HG03095 (cell line): ENCODE measurements around the gene AKT1.

Source experiments
- ATAC-seq: cut with Tn5 transposase; IDR thresholded peaks from one replicate; pipeline ENCODE4 v1.9.1; 2021; ENCODE audit warnings: moderate library complexity; ENCODE audit not compliant: unreplicated experiment

AKT1 gene

GRCh38 chr14:104725772-104726548, 69.6 kb downstream of the AKT1 start:
- ATAC-seq = no peak

GRCh38 chr14:104724981-104725771, 70.4 kb downstream of the AKT1 start:
- no peak for ATAC-seq

GRCh38 chr14:104724407-104724980, 71.1 kb downstream of the AKT1 start:
- no peak for ATAC-seq

- peak; percentile 46 for ATAC-seq
Observed at GRCh38 chr14:104723651-104724406, 71.7 kb downstream of the AKT1 start, which contains the start of gene ADSS1. Gene ADSS1 (plus strand): TSS chr14:104724229. CDS start chr14:104724271, 42 bp downstream.

- no peak for ATAC-seq
Observed at GRCh38 chr14:104722938-104723650, 72.5 kb downstream of the AKT1 start.

- no peak for ATAC-seq
Observed at GRCh38 chr14:104721505-104722431, 73.8 kb downstream of the AKT1 start.
